ENCODE measurements around the gene ODAD3. TPM values are rescaled to one million over a fixed set of nuclear protein-coding genes. Genes with fewer than 3 reads are reported as not detected.

ODAD3 gene
- polyA plus RNA-seq, 1 donor from 2014 or later = 0.89 TPM

GRCh38 chr19:11370744-11371143, 64.2 kb downstream of the ODAD3 start:
- H3K9me3 Mint-ChIP-seq = peaks cover 0 to 1% (median 0%) of the 10 kb centered on the region in 3 donors
- peaks cover 0 to 8% (median 7%) of the 10 kb centered on the region in 3 donors for H3K4me1 Mint-ChIP-seq
- peaks cover 12% of the 10 kb centered on the region for H3K36me3 Mint-ChIP-seq
- H3K4me3 Mint-ChIP-seq = no peak overlapping the region
- peak overlapping the region in 1 of 3 donors; percentile 47 for H3K27ac Mint-ChIP-seq
- no peaks in the 10 kb centered on the region for H3K27me3 Mint-ChIP-seq

Other genes with a start within 250 kb of the ODAD3 start
- gene KANK2, start 237.6 kb downstream of the ODAD3 start, polyA plus RNA-seq = not detected
- gene ANGPTL8, start 195.5 kb downstream of the ODAD3 start, polyA plus RNA-seq = not detected
- gene DOCK6, start 172.6 kb downstream of the ODAD3 start, polyA plus RNA-seq = 1.6 TPM
- gene TSPAN16, start 139.0 kb downstream of the ODAD3 start, polyA plus RNA-seq = not detected
- gene RAB3D, start 95.5 kb downstream of the ODAD3 start, polyA plus RNA-seq = 2.7 TPM
- gene TMEM205, start 88.9 kb downstream of the ODAD3 start, polyA plus RNA-seq = 101 TPM
- gene CCDC159, start 88.6 kb downstream of the ODAD3 start, polyA plus RNA-seq = 24.1 TPM
- 1.9 TPM for gene PLPPR2, start 79.7 kb downstream of the ODAD3 start, polyA plus RNA-seq
- gene SWSAP1, start 60.5 kb downstream of the ODAD3 start, polyA plus RNA-seq = 6.4 TPM
- 8.1 TPM for gene EPOR, start 50.8 kb downstream of the ODAD3 start, polyA plus RNA-seq
- 2.4 TPM for gene RGL3, start 15.8 kb downstream of the ODAD3 start, polyA plus RNA-seq
- gene PRKCSH, start 514 bp upstream of the ODAD3 start, polyA plus RNA-seq = 77.5 TPM
- not detected for gene ELAVL3, start 45.9 kb upstream of the ODAD3 start, polyA plus RNA-seq
- 4.3 TPM for gene ZNF653, start 70.7 kb upstream of the ODAD3 start, polyA plus RNA-seq
- 38.7 TPM for gene ECSIT, start 94.0 kb upstream of the ODAD3 start, polyA plus RNA-seq
- gene CNN1, start 103.7 kb upstream of the ODAD3 start, polyA plus RNA-seq = not detected
- 183 TPM for gene ELOF1, start 124.1 kb upstream of the ODAD3 start, polyA plus RNA-seq
- gene ACP5, start 142.5 kb upstream of the ODAD3 start, polyA plus RNA-seq = 109 TPM
- 7.7 TPM for gene ZNF627, start 162.4 kb upstream of the ODAD3 start, polyA plus RNA-seq